Activated naive CD4-positive, alpha-beta T cell treated with Interleukin-2 at 50 U/mL for 16 hours (primary cell): ENCODE results near the gene LDHAL6B.
"Not testable (repeated sequence)": the region's sequence is repeated elsewhere in the genome, so short reads cannot be mapped to it uniquely, and the experiment has no call there.

Experiments
- DNase-seq: peaks from one replicate; pipeline ENCODE4 v3.0.0-alpha.2; 2020

LDHAL6B gene

DNA sequence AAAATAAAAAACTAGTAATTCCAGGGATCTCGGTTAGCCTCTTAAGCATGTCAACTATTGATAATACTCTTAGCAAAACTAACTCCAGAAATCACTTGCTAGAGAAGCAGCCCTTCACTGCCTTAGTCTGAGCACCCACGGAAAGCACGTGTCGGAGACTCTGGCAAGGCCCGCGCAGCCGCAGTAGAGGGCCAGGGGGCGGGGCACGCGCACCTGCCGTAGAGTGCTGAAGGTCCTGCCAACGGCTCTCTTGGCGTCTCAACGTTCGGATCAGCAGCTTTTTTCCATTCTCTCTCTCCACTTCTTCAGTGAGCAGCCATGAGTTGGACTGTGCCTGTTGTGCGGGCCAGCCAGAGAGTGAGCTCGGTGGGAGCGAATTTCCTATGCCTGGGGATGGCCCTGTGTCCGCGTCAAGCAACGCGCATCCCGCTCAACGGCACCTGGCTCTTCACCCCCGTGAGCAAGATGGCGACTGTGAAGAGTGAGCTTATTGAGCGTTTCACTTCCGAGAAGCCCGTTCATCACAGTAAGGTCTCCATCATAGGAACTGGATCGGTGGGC lies at the start of gene LDHAL6B:
LDHAL6B (plus strand) TSS at position 221 of the 561 bp plus-strand sequence; CDS start at position 319, 98 bp downstream.
- DNase-seq: no peak

DNA sequence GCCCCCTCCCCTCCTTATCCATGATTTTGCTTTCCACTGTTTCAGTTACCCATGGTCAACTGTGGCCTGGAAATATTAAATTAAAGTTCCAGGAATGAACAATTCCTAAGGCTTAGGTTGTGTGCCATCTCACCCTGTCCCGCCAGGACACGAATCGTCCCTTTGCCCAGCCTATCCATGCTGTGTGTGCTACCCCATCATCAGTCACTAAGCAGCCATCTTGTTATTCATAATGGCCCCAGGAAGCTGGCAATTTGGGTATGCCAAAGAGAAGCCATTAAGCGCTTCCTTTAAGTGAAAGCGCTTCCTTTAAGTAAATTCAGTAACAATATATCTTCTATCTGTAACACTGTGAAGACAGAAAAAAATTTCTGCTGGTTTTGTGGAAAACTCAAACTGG lies 49.2 kb upstream of the LDHAL6B start:
- no peak for DNase-seq

DNA sequence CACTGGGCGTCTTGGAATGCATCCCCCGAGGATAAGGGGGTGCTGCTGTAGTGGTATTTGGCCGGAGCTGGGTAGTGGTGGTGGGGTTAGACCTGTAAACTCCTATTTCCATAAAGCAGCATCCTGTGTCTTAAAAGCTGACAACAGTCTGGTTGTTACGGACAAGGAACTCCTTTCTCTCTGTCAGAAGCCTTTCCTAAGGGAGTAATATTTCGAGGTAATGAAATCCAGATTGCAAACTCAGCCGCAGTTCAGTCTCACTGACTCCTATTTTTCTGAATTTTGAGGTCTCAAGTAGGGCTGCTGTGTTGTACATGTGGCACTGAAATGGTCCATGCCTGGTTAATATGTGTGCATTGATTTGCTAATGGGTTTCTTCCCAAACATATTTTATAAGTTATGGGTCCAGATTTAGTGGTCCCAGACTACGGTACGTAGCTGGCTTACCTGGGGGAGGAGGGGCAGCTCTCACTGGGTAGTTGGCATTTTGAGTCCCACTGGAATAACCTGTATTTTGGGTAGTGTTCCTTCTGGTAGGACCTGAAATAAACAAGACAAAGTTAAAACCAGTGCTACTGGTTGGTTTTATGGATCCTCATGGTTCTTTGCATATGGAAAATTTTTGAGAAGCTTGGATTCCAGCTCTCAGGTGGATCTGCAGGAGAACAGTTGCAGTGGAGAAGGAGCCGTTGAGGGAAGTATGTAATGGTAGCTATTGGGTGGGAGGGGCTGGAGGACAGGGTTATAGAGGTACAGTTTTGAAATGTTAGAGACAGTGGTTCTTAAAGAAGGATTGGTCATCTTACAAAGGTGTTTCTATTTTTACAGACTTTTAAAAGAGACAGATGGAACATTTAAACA lies 48.6 kb upstream of the LDHAL6B start:
- DNase-seq: no peak

DNA sequence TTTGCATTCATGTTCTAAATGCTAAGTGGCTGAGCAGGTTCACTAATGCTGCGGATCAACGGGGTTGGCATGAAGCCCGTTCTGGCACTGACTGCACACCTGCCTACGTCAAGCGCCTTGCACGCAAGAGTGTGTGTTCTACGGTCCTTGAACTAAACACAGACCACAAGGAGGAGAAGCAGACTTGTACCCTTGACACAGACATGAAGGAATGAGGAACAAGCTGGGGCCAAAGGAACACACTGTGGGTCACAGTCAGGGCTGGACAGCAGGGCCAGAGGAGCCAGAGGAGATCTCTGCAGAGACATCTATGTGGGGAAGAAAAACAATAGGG lies 48.0 kb upstream of the LDHAL6B start:
- DNase-seq: no peak

DNA sequence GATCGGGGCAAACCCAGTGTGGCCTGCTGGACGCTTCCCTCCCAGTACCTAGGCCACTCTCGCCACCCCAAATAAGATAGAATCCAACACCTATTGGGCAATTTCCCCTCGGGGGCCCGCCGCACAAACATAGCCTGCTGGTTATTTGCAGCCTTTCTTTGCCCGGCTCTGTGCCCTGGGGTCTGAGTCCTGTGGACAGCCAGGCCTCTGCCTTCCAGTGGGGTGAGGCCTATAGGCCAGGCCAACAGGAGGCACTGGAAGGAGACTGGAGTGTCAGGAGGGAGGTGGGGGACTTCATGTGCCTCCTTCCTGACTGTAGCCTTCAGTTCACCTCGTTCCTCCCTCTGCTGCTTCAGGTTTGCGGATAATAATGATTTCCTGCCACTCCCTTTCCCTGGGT lies 47.4 kb upstream of the LDHAL6B start:
- no peak for DNase-seq

DNA sequence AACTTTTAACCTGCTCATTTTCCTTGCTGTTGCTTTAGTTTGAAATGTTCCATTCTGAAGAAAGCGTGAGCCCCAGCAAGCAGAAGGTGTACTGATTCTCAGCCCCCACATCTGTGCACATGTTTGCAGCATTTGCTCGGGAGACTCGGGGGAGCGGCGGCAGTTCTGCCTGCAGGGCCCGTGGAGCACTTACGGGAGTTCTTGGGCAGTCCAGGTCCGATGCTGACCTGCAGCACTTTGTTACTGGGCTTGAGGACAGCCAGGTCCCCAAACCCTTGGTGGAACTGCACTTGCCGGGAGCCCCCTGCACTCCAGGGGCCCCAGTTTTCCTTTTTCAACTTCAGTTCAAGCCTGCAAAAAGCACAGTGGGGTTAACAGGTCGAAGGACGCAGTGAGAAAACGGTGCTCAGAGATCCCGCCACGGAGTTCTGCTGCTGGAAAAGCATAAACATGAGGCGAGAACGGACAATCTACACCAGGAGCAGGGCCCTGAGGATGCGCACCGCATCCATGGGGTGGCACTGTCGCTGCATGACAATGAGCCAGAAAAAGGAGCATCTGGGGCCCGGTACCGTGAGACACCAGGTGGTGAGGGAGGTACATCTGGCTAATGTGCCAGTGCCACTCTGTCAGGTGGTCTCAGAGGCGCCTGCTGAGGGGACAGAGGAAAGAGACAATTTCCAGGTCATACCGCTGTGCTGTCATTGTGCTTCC lies 45.6 kb upstream of the LDHAL6B start:
- DNase-seq: no peak

DNA sequence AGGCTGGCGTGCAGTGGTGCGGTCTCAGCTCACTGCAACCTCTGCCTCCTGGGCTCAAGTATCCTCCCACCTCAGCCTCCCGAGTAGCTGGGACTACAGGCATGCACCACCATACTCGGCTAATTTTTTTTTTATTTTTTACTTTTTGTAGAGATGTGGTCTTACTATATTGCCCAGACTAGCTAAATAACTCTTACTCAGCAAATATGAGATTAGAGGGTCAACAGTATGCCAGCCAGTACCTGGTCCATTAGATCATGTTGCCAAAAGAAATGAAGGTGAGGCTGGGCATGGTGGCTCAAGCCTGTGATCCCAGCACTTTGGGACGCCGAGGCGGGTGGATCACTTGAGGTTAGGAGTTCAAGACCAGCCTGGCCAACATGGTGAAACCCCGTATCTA lies 44.6 kb upstream of the LDHAL6B start:
- not testable (repeated sequence) for DNase-seq

DNA sequence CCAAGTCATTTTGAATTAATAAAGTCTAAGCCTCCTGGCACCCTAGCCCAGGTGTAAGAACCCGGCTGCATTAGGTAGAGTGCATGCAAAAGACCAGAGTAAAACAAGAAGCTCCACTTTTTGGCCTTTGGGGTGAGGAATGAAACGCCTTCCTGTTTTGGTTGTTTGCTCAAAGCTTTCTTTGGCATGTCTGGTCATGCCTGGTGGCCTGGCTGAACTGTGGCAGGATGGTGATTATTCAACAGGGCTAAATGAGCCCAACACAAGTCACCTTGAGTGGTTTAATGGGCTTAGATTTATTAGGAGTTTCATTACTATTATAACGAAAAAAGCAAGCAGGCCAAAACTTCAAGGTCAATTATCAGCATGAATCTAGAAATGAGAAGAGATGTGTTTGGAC lies 40.9 kb upstream of the LDHAL6B start:
- no peak for DNase-seq

DNA sequence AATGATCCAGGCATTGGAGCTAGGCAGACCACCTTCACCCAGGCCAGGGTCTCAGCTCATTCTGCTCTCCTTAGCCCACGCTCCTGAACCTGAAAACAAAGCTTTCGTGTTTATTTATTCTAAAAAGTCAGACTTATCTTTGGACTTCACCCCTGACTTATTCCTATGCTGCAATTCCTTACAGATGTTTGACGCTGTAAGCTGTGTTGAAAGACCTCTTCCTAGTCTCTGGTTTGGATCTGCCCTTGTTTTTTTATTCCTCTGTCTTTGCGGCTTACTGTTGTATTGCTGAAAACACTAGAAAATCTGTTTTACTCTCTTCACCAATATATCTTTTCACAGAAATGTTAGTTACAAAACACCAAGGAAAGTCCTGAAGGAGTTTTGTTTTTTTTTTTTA lies 40.5 kb upstream of the LDHAL6B start:
- DNase-seq: no peak

DNA sequence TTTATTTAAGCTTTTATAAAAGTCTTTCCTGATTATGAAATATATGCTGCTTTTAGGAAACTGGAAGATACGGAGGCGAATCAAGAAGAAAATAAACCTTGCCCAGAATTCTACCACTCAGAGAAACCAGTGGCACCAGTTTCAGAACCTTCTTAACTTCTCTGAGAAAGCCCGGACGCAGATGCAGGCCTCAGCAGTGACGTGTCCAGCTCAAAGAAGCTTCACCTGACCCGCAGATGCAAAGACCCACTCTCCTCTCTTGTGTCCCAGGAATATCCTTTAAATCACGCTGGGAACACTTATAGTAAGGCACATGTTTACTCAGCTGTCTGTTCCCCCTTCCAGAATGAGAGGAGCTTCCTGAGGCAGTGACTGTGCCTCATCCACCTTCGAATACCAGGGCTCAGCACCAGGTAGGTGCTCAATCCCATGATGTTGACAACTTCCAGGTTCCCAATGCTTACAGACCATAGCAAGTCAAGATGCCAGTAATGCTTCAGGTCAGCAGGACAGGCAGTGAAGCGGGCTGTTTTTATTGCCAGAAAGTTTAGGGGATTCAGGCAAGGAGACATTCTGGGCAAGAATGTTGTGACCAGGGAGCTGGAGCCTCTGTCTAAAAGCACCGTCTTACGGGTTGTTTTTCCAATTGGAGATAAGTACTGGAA lies 39.9 kb upstream of the LDHAL6B start:
- no peak for DNase-seq

DNA sequence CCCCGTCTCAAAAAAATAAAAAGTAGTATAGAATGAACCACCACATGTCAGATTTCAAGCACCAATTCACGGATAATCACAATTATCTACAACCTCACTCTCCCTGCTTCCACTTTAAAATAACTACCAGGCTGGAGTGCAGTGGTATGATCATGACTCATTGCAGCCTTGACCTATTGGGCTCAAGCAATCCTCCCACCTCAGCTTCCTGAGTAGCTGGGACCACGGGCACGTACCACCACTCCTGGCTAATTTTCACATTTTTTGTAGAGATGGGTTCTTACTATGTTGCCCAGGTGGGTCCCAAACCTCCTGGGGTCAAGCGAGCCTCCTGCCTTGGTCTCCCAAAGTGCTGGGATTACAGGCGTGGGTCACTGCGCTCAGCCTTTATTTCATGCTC lies 38.1 kb upstream of the LDHAL6B start:
- no peak for DNase-seq

DNA sequence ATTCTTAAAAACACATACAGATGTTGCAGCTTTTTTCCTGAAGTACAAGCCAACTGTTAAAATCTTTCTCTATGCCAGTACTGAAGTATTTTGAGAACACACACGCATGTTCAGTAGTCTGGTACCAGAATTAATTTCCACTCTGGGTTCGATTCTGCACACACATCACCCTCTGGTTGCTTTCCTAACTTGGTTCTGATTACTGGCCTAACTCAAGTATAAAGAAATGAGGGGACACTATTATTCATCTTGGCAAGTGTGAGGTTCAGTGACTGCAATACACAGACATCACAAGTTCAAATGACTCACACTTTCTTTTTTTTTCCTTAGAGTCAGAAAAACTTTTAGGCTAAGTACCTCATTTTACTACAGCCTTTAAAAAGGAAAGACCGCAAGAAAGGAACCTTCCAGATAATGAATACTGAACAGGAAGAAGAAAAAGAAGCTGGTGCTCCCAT lies 37.4 kb upstream of the LDHAL6B start:
- DNase-seq: no peak

DNA sequence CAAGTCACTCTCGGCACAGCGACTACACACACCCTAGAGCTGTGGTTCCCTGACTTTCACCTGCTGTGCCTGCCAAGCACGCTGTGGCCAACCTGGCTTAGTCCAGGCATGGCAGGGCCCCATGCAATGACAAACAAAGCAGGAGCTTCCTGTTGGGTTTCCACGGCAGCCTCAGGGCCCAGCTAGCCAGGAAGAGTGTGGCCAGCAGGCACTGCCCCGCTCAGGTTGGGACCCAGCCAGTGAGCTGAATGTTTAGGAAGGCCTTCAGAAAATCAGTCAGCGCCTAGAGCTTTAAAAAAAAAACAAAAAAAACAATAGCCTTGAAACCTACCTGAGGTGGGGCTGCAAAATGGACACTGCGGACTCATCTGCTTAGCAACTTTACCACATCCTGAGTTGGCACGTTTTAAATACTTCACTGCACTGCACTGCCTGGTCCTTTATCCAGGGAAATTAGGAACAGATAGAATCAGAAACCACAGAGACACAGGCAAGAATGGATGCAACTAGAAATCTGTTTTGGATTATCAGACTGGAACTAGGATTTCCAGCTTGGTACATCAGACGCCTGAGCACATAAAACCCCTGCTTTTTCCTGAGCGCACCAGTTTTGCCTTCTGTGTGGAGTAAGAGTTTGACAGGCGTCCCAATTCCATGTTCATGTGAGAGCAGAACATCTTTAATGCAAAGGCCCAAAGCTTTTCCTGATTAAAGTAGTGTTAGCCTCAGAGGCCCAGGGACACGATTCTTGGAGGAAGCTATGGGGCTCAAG lies 36.2 kb upstream of the LDHAL6B start:
- no peak for DNase-seq

DNA sequence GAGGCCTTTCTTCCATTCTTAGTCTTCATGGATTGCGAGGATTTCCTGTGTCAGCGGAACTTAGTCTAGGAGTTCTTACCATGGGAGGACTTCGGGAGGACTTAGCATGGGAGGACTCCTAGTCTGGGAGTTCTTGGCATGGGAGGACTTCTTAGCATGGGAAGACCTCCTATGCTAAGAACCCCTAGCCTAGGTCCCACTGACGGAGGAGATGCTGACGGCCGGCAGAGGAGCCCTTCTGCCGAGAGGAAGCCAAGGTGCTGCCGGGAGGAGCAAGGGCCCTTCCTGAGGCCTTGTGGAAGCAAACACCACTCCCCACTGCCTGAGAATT lies 35.6 kb upstream of the LDHAL6B start:
- no peak for DNase-seq

DNA sequence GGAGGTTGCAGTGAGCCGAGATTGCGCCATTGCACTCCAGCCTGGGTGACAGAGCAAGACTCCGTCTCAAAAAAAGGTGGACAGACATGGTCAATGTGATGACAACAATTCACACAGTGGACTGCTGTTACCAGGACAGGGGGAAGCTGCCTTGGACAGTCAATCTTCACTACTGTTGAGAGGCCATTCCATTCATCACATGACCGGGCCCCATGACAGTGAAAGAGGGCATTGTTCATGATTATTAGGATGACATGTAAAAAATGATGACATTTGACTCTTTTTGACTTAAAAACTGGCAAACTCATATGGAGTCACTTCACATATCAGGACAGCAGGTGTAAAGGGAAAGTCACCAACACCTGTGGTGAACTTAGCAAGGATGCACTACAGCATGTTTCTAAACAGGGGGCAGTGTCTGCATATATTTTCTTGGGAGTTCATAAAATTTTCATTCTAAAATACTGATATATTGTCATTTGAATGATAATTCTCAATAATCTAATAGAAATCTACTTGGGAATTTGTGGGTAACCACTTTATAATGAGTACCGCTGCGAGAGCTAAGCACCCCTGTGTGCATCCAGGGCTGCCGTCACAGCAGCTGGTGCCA lies 34.2 kb upstream of the LDHAL6B start:
- DNase-seq: no peak

DNA sequence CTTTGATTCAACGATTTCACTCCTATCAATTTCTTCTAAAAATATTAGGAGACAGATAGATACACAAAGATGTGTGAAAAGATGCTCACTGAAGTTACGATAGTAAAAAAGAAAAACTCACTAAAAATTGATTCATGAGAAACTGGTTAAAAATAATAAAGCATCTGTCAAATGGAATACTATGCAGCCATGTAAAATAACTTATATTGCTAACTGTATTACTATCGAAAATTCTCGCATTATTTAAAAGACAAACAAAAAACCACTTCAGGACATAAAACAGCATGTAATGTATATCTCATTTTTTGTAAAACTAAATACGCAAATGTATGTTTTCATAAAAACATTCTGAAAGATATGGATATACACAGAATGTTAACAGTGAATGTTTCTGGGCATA lies 33.4 kb upstream of the LDHAL6B start:
- DNase-seq: no peak

DNA sequence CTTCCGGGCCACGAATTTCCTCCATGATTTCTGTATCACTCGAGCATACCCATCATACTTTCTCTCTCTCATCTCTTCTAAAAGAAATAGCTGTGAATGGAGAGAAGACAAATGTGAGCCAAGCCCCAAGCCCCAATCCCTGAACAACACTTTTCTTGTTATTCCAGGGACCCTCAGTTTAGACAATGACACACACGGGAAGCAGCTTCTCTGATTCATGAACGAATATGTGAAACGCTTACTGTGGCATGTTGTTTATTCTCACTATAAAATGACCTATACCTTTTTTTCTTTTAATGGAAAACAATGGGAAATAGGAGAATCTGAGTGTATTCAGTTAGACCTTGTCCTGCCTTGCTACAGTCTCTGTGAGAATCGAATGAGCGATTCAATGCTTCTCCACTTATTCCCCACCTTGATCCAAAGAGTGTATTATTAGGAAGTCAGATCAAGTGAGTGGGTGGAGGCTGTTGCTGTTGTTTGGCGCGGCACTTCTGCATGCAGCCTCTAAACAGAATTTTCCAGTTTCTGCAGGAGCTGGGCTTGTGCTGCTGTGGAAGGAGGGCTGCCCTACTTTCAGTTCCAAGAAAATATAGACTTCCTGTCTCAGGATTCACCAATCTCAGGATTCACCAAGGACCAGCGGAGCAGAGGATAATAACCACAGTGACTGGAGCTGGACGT lies 32.4 kb upstream of the LDHAL6B start:
- no peak for DNase-seq

DNA sequence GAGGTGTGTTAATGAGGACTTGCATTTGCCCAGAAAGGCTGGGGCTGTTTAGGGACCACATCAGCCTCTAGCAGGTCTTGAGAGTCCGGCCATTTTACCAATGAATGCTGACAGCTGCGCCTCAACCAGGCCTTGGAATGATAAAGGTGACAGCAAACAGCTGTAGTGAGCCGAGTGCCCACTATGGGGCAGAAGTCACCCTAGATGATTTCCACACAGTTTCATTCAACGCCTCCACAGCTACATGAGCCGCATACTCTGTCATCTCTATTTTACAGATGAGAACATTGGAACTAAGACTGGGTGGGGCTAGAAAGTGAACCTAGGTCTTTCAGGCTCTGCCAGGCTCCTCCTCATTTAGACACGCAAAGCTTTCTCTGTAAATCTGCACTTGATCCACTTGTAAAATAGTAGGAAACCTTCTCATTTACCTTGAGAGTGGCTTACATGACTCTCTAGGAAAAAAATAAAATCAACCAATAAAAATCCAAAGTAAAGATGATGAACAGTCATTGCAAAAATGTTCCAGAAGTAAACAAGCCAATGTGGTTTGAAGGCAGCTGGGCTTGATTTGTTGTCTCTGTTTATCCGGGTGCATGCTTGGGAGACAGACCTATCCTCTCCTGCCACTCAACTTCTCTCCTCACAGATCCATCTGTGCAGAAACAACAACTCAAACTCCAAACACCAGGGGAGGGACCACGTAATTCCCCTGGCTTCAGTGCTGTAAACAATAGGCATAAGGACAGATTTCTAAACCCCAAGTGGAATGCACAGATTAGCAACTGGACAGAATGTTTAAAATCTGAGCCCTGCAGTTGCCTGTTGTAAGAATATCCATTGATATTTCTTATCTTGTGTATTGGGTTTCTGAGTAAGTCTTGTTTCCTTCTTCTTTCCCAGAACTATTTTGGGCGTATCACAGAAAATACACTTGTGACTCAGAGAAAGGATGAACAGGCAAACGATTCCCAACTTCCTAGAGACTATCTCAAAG lies 31.5 kb upstream of the LDHAL6B start:
- peak; percentile 57 for DNase-seq

DNA sequence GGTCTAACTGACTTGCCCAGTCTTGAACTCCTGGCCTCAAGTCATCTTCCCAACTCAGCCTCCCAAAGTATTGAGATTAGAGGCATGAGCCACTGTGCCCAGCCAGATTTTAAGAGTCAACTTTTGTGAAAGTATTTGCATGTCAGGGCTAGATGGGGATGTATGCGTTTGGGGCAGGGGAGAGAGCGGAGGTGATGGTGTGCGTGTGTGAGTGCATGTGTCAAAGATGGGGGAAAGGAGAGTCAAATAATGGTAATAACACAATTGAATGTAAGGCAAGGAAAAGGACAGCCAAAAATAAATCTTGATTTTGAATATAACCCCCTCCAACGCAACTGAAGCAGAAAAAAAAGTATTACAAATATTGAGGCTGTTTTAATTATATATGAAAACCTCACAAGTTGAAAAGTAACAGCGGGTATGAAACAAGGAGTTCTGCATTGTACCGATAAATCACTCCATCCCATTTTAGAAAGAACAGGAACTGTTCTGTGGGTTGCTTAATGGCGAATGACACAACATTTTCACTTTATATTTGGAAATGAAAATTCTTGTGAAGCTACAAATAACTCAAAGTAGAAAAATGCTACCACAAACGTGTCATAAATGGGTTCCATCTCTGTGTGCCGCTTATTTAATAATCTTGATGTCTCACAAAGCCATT lies 29.9 kb upstream of the LDHAL6B start:
- no peak for DNase-seq

DNA sequence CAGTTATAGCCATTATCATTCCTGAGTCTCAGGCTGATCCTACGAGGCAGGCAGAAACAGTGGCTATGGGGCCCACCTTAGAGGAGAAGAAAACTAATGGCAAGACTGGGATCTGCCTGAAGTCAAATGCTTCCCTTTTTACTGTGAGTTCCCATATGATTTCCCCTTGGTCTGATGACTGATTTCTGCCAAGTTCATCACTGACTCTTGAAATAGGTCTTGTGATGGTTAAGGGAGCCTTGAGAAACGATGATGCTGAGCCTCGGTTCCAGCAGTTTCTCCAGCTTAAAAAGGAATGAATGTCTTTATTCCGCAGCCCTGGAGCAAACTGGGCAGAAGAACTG lies 29.4 kb upstream of the LDHAL6B start:
- no peak for DNase-seq
